ENCODE data around the gene B4GALT5. TPM values are rescaled to one million over a fixed set of nuclear protein-coding genes. Genes with fewer than 3 reads are reported as not detected.
"Not testable (repeated sequence)": the region's sequence is repeated elsewhere in the genome, so short reads cannot be mapped to it uniquely, and the experiment has no call there.

Gene B4GALT5
- total RNA-seq, 1 experiment from 2014 or later = 62.4 TPM

- ChIA-PET CTCF (interaction anchor here (0.9 to 2.7 kb wide), 5 partner anchors 9 to 274 kb away, joined by 3 to 15 read pairs (median 7); no protein-coding TSS in a partner anchor), POLR2A (interaction anchor here (0.7 kb wide), 1 partner anchor 276 kb away, joined by 3 read pairs; no protein-coding TSS in a partner anchor)
- Mint-ChIP-seq H3K27ac (no peak overlapping the region), H3K4me3 (no peak overlapping the region), H3K27me3 (ENCODE audit: low read depth) (no peaks in the 10 kb centered on the region), H3K9me3 (no peaks in the 10 kb centered on the region), H3K4me1 (peaks cover 5% of the 10 kb centered on the region; the same call in 1 of the 2 replicates), H3K36me3 (no peaks in the 10 kb centered on the region)
- TF ChIP-seq ELF4 (CRISPR knock-in tag; IDR thresholded peaks at IDR 0.05; ENCODE audit: low read depth) = no peak
- TF ChIP-seq NFYB (CRISPR knock-in tag; conservative IDR thresholded peaks at IDR 0.05; ENCODE audit: low read depth) = no peak
- TF ChIP-seq IRF1 (CRISPR knock-in tag; IDR thresholded peaks at IDR 0.05) = no peak
- TF ChIP-seq GABPB1 (CRISPR knock-in tag; IDR thresholded peaks at IDR 0.05) = peak; percentile 62
- DNase-seq (ENCODE audit: low spot score) (no peak), ATAC-seq (no peak)
These were observed 101.4 kb downstream of the B4GALT5 start for GRCh38 chr20:49612127-49612738.

GRCh38 chr20:49611539-49612126, 102.0 kb downstream of the B4GALT5 start:
- H3K27me3 Mint-ChIP-seq (ENCODE audit: low read depth); H3K4me1 Mint-ChIP-seq; POLR2A ChIA-PET; H3K36me3 Mint-ChIP-seq; H3K9me3 Mint-ChIP-seq; DNase-seq (ENCODE audit: low spot score); ATAC-seq; H3K27ac Mint-ChIP-seq: not testable (repeated sequence)
- peak; percentile 5; the same call in 1 of the 2 replicates for TF ChIP-seq ZNF121 (CRISPR knock-in tag; IDR thresholded peaks at IDR 0.05)
- CTCF ChIA-PET = interaction anchor here (0.9 to 2.7 kb wide), 5 partner anchors 8 to 275 kb away, joined by 3 to 15 read pairs (median 7); no protein-coding TSS in a partner anchor
- H3K4me3 Mint-ChIP-seq = peak overlapping the region; percentile 39; the same call in 1 of the 2 replicates

- CTCF ChIA-PET = interaction anchor here (0.6 to 11.7 kb wide), 59 partner anchors 9 to 326 kb away, joined by 3 to 540 read pairs (median 4); partner anchors contain the start of genes B4GALT5, PTGIS, RNF114 and SLC9A8
- Mint-ChIP-seq H3K36me3 (no peaks in the 10 kb centered on the region), H3K27me3 (ENCODE audit: low read depth) (no peaks in the 10 kb centered on the region), H3K9me3 (no peaks in the 10 kb centered on the region), H3K4me3 (peak overlapping the region; percentile 74), H3K4me1 (peaks cover 5% of the 10 kb centered on the region; the same call in 1 of the 2 replicates), H3K27ac (0 out of 2 replicates have a peak overlapping the region, but pooled peaks have one; percentile 4)
- ATAC-seq = peak; percentile 82
- TF ChIP-seq ETV6 (CRISPR knock-in tag; IDR thresholded peaks at IDR 0.05) (peak; percentile 63), CTCF (IDR thresholded peaks at IDR 0.05) (peak; percentile 100), ZNF396 (CRISPR knock-in tag; IDR thresholded peaks at IDR 0.05; ENCODE audit: borderline replicate concordance) (no peak), TEAD1 (CRISPR knock-in tag; IDR thresholded peaks at IDR 0.05) (0 out of 2 replicates have a peak, but pooled peaks have one; percentile 16), GABPB1 (CRISPR knock-in tag; IDR thresholded peaks at IDR 0.05) (peak; percentile 66; the same call in 1 of the 2 replicates), MAX (CRISPR knock-in tag; IDR thresholded peaks at IDR 0.05) (peak; percentile 79), NFE2L1 (CRISPR knock-in tag; IDR thresholded peaks at IDR 0.05) (peak; percentile 77; the same call in 1 of the 2 replicates), HMGXB4 (CRISPR knock-in tag; IDR thresholded peaks at IDR 0.05) (peak; percentile 92), FOXP1 (CRISPR knock-in tag; IDR thresholded peaks at IDR 0.05; ENCODE audit: borderline replicate concordance) (0 out of 2 replicates have a peak, but pooled peaks have one; percentile 47), ZMAT4 (CRISPR knock-in tag; IDR thresholded peaks at IDR 0.05) (no peak), FOXK1 (CRISPR knock-in tag; IDR thresholded peaks at IDR 0.05) (peak; percentile 56)
- peak; percentile 95 for DNase-seq (ENCODE audit: low spot score)
- POLR2A ChIA-PET = interaction anchor here (1.2 kb wide), 1 partner anchor 278 kb away, joined by 3 read pairs; no protein-coding TSS in a partner anchor
These were observed 102.8 kb downstream of the B4GALT5 start for GRCh38 chr20:49610691-49611538.
